HFFc6 (cell line): Measurements from ENCODE around the gene ZNF407. TPM values are rescaled to one million over a fixed set of nuclear protein-coding genes. Genes with fewer than 3 reads are reported as not detected.

ENCODE experiments used
- DNase-seq: peaks from one replicate; pipeline ENCODE4 v3.0.0-alpha.2; 2018
- H3K27ac Mint-ChIP-seq: 2 replicates; pipeline ENCODE4 v1.8.0; 2020; ENCODE audit warnings: mild to moderate bottlenecking, mixed read lengths
- H3K27me3 Mint-ChIP-seq: 2 replicates; pipeline ENCODE4 v1.8.0; 2021; ENCODE audit warnings: mild to moderate bottlenecking, moderate library complexity, mixed read lengths; ENCODE audit not compliant: insufficient read depth
- H3K36me3 Mint-ChIP-seq: 2 replicates; pipeline ENCODE4 v1.8.0; 2021; ENCODE audit warnings: low read depth, mixed read lengths
- H3K4me1 Mint-ChIP-seq: 2 replicates; pipeline ENCODE4 v1.8.0; 2020; ENCODE audit warnings: low read depth, mixed read lengths
- H3K4me3 Mint-ChIP-seq: 2 replicates; pipeline ENCODE4 v1.8.0; 2020; ENCODE audit warnings: mild to moderate bottlenecking, moderate library complexity, mixed read lengths
- H3K9me3 Mint-ChIP-seq: 2 replicates; pipeline ENCODE4 v1.8.0; 2020; ENCODE audit warnings: mild to moderate bottlenecking, mixed read lengths
- total RNA-seq, 6 experiments: library from RNA; stranded (reverse); fragmentation: NEBNext Ultra II Directional; extraction: Animal tissue kit (Norgen Biotek cat#: 25700); gene quantifications; 2 replicates in 1 of 6; 3 replicates in 5 of 6; pipeline ENCODE4 v1.2.3, GENCODE V29; 2021
- TF ChIP-seq, protein P1 (sequence below): fragments of 200-600 bp; sonication (generic); IDR thresholded peaks from 2 replicates; pipeline ENCODE4 v1.5.0; 2021; ENCODE audit warnings: antibody characterized with exemption, mild to moderate bottlenecking

The ZNF407 gene
- total RNA-seq, 6 experiments from 2014 or later, result 7.9 to 9.7 (median 9.1) TPM

DNA sequence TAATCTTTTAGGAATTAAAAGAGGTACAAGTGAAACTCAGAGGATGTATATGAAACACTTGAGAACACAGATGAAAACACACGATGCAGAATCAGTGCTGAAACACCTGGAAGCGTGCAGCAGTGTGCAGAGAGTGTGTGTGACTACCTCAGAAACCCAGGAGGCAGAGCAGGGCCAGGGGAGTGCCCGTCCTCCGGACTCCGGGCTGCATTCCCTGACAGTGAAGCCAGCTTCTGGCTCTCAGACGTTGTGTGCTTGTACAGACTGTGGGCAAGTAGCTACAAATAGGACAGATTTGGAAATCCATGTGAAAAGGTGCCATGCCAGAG lies 34.6 kb downstream of the ZNF407 start:
- peak overlapping the region; percentile 90 for H3K27ac Mint-ChIP-seq
- peak overlapping the region; percentile 83; the same call in 1 of the 2 replicates for H3K4me3 Mint-ChIP-seq
- TF ChIP-seq, protein P1, sequence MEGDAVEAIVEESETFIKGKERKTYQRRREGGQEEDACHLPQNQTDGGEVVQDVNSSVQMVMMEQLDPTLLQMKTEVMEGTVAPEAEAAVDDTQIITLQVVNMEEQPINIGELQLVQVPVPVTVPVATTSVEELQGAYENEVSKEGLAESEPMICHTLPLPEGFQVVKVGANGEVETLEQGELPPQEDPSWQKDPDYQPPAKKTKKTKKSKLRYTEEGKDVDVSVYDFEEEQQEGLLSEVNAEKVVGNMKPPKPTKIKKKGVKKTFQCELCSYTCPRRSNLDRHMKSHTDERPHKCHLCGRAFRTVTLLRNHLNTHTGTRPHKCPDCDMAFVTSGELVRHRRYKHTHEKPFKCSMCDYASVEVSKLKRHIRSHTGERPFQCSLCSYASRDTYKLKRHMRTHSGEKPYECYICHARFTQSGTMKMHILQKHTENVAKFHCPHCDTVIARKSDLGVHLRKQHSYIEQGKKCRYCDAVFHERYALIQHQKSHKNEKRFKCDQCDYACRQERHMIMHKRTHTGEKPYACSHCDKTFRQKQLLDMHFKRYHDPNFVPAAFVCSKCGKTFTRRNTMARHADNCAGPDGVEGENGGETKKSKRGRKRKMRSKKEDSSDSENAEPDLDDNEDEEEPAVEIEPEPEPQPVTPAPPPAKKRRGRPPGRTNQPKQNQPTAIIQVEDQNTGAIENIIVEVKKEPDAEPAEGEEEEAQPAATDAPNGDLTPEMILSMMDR, result no peak

DNA sequence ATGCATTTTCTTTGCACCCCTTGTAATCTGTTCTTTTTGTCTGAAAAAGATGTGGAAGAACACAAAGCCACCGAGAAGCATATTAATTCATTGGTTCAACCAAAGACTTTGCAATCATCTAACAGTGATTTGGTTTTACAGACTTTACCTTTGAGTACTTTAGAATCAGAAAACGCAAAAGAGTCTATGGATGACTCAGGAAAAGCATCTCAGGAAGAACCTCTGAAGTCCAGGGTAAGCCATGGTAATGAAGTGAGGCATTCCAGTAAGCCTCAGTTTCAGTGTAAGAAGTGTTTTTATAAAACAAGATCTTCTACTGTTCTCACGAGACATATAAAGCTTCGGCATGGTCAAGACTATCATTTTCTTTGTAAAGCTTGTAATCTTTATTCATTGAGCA lies 35.2 kb downstream of the ZNF407 start:
- TF ChIP-seq, protein P1, result no peak
- H3K4me1 Mint-ChIP-seq, result peaks cover 43% of the 10 kb centered on the region
- peaks cover 34% of the 10 kb centered on the region for H3K36me3 Mint-ChIP-seq
- H3K4me3 Mint-ChIP-seq, result no peak overlapping the region
- H3K9me3 Mint-ChIP-seq, result no peaks in the 10 kb centered on the region
- no peak overlapping the region for H3K27ac Mint-ChIP-seq
- H3K27me3 Mint-ChIP-seq, result no peaks in the 10 kb centered on the region
- no peak for DNase-seq

More for the DNA sequence above, 34.6 kb downstream of the ZNF407 start:
- H3K4me1 Mint-ChIP-seq, result peaks cover 43% of the 10 kb centered on the region
- no peaks in the 10 kb centered on the region for H3K9me3 Mint-ChIP-seq
- H3K27me3 Mint-ChIP-seq, result no peaks in the 10 kb centered on the region
- H3K36me3 Mint-ChIP-seq, result peaks cover 32% of the 10 kb centered on the region
- no peak for DNase-seq

DNA sequence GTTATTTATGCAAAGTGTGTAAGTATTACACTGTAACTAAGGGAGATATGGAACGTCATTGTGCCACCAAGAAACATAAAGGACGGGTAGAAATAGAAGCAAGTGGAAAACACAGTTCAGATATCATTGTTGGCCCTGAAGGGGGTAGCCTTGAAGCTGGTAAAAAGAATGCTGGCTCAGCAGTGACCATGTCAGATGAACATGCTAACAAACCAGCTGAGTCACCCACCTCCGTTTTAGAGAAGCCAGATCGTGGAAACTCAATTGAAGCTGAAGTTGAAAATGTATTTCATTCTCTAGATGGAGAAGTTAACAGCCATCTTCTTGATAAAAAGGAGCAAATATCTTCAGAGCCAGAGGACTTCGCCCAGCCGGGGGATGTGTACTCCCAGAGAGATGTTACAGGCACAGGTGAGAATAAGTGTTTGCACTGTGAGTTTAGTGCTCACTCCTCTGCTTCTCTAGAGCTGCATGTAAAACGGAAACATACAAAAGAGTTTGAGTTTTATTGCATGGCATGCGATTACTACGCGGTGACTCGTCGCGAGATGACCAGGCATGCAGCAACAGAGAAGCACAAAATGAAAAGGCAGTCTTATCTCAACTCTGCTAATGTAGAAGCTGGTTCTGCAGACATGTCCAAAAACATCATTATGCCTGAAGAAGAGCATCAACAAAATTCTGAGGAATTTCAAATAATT lies 36.1 kb downstream of the ZNF407 start:
- no peaks in the 10 kb centered on the region for H3K27me3 Mint-ChIP-seq
- H3K4me3 Mint-ChIP-seq, result no peak overlapping the region
- H3K36me3 Mint-ChIP-seq, result peaks cover 37% of the 10 kb centered on the region
- H3K9me3 Mint-ChIP-seq, result no peaks in the 10 kb centered on the region
- TF ChIP-seq, protein P1, result no peak
- H3K27ac Mint-ChIP-seq, result peak overlapping the region; percentile 43
- DNase-seq, result peak; percentile 5
- peaks cover 43% of the 10 kb centered on the region for H3K4me1 Mint-ChIP-seq

DNA sequence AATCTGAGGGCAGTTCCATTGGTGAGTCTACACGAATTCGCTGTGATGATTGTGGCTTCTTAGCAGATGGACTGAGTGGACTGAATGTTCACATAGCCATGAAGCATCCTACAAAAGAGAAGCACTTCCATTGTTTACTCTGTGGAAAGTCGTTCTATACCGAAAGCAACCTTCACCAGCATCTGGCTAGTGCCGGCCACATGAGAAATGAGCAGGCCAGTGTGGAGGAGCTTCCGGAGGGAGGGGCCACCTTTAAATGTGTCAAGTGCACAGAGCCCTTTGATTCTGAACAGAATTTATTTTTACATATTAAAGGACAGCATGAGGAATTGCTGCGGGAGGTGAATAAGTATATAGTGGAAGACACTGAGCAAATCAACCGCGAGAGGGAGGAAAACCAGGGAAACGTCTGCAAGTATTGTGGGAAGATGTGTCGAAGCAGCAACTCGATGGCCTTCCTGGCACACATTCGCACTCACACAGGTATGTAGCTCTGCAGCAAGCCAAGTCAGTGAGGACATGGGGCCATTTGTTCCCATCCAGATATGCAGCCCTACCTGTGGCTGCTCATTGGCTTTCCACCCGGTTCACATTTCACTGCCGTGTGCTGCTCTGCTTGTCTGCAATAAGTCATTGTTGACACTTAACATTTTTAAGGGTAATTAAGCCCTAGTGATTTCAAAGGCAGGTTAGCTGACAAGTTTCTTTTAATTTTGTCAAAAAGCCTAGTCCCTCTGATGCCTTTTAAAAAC lies 37.7 kb downstream of the ZNF407 start:
- Mint-ChIP-seq H3K4me1 (peaks cover 42% of the 10 kb centered on the region), H3K4me3 (no peak overlapping the region), H3K27me3 (no peaks in the 10 kb centered on the region), H3K36me3 (peaks cover 37% of the 10 kb centered on the region), H3K9me3 (no peaks in the 10 kb centered on the region), H3K27ac (no peak overlapping the region)
- TF ChIP-seq, protein P1, result no peak
- DNase-seq, result no peak

DNA sequence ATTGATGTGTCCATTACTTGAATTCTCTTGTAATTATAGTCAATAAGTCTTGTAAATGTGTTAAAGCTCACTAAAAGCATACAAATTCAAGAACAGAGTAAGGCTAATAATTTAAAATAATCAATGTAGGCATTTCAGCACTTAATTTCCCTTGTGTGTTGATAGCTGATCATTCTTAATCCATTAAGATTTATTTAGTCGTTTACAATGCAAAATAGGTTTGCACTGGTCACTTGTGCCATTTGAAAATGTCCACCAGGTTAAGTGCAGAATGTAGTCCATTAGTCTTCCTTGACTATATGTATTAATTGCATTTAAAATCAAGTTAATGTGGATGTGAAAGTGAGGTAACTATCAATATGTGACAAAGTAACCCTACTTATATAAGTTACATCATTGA lies 39.4 kb downstream of the ZNF407 start:
- H3K36me3 Mint-ChIP-seq, result peaks cover 41% of the 10 kb centered on the region
- H3K4me3 Mint-ChIP-seq, result no peak overlapping the region
- TF ChIP-seq, protein P1, result no peak
- no peak overlapping the region for H3K27ac Mint-ChIP-seq
- DNase-seq, result no peak
- H3K9me3 Mint-ChIP-seq, result no peaks in the 10 kb centered on the region
- peaks cover 26% of the 10 kb centered on the region for H3K4me1 Mint-ChIP-seq
- H3K27me3 Mint-ChIP-seq, result no peaks in the 10 kb centered on the region
